Mammary microvascular endothelial cell (primary cell): ENCODE measurements around the gene PTCD2. TPM values are rescaled to one million over a fixed set of nuclear protein-coding genes. Genes with fewer than 3 reads are reported as not detected.

Source experiments
- total RNA-seq: library from RNA; depleted of rRNA; stranded (reverse); fragments of >200 nt; gene quantifications from 2 replicates; pipeline ENCODE4 v1.2.3, GENCODE V29; 2015

PTCD2 gene, protein sequence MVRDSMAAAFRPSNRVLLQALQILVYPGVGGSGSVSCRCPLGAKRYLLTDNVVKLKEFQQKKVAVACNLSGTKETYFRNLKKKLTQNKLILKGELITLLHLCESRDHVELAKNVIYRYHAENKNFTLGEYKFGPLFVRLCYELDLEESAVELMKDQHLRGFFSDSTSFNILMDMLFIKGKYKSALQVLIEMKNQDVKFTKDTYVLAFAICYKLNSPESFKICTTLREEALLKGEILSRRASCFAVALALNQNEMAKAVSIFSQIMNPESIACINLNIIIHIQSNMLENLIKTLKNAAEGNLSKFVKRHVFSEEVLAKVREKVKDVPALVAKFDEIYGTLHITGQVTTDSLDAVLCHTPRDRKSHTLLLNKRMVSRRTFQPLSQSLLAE
- 9.3 and 9.5 TPM in 2 replicates for total RNA-seq

DNA sequence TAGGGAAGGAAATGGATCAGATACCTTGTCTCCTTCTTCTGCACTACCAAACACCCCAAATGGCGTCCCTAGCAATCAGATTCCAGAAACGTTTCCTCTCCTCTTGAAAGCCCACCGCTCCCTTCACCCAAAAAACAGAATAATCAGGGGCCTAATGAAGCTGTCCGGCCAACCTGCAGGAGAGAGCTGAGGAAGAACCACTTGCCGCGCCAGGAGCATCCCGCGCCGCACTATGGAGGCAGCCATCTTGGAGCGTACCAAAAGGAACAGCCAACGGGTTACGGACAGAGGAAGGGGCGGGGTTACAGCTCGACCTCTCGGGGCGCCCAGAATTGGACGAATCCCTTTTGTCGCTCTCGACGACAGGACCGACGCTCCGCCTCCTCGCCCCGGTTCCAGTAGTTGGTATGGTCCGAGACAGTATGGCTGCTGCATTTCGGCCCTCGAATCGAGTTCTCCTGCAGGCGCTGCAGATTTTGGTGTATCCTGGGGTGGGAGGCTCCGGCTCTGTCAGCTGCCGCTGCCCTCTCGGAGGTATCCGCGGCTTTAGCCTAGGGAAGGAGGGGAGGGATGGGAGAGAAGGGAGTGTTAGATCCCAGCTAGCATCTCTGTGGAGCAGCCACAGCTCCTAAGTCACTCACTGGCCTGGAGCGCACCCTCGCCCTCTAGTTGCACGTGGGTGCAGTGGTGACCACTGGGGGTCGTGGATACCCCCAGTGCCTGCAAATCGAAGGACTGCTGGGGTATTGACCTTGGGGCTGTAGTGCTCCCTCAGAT lies at the start of gene PTCD2, which contains the start of gene MRPS27:
Gene PTCD2 (plus strand): TSS at position 398 of the 777 bp plus-strand sequence. CDS start 10 bp downstream, at position 408.
Gene MRPS27 (minus strand): TSS at position 265 of the 777 bp plus-strand sequence. CDS start 19 bp downstream, at position 246.

Other genes with a start within 250 kb of the PTCD2 start
- 107 and 120 TPM in 2 replicates for gene MAP1B, start 212.9 kb upstream of the PTCD2 start, total RNA-seq
- 61.8 and 65.6 TPM in 2 replicates for gene MRPS27, start 133 bp upstream of the PTCD2 start, total RNA-seq
- 14.1 and 16.4 TPM in 2 replicates for gene ZNF366, start 187.0 kb downstream of the PTCD2 start, total RNA-seq